Measurements from ENCODE around the gene GDPD1. TPM values are rescaled to one million over a fixed set of nuclear protein-coding genes. Genes with fewer than 3 reads are reported as not detected.
"Not testable (repeated sequence)": the region's sequence is repeated elsewhere in the genome, so short reads cannot be mapped to it uniquely, and the experiment has no call there.

GDPD1 gene
- total RNA-seq, 1 donor from 2014 or later, result 9.1 TPM

DNA sequence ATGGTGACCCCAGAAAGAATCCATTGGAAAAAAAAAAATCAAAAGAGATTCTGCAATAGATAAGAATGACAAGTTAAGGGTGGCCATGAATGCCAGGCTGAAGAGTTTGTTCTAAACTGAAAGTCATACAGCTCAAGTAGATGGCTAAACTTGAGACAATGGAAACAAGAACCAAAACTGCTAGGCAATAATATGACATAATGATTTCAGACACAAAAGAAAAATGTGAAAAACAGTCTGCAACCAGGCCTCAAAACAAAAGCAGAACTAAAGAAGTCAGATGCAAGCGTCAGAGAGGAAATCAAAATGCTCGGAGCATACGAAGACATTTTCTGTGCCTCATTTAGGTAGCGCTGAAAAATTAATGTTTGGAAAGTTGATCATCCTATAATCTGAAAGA lies 56.7 kb downstream of the GDPD1 start:
- DNase-seq (ENCODE audit: low spot score in 2 of 2, unreplicated experiment in 2 of 2), result no peak
- H3K36me3 Mint-ChIP-seq, result peaks cover 16% of the 10 kb centered on the region
- no peaks in the 10 kb centered on the region for H3K27me3 Mint-ChIP-seq (ENCODE audit: low read depth)
- no peaks in the 10 kb centered on the region for H3K4me1 Mint-ChIP-seq
- H3K4me3 Mint-ChIP-seq, result no peak overlapping the region
- TF ChIP-seq CTCF (IDR thresholded peaks at IDR 0.05; ENCODE audit: unreplicated experiment), result no peak
- H3K27ac Mint-ChIP-seq, result no peak overlapping the region
- peaks cover 4% of the 10 kb centered on the region for H3K9me3 Mint-ChIP-seq

GRCh38 chr17:59278406-59278805 lies 58.1 kb downstream of the GDPD1 start:
- Mint-ChIP-seq H3K4me1 (no peaks in the 10 kb centered on the region), H3K9me3 (peaks cover 4% of the 10 kb centered on the region), H3K36me3 (peaks cover 9% of the 10 kb centered on the region), H3K27ac (no peak overlapping the region), H3K27me3 (ENCODE audit: low read depth) (no peaks in the 10 kb centered on the region), H3K4me3 (no peak overlapping the region)
- TF ChIP-seq CTCF (IDR thresholded peaks at IDR 0.05; ENCODE audit: unreplicated experiment), result no peak
- no peak for DNase-seq (ENCODE audit: low spot score in 2 of 2, unreplicated experiment in 2 of 2)

DNA sequence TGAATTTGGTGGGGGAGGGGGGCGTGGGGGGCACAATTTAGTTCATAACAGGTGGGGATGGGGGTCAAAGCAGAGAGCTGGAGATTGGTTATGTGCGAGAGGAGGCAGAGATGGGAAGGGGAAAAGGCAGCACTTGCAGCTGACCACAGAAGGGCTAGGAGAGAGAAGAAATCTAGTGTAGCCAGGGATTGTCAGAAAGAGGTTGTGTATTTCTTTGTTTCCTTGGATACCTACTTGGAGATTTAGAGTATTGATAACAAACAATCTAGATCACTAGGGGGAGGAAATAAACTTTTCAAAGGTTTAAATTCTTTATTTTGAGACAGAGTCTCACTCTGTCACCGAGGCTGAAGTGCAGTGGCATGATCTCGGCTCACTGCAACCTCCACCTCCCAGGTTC lies 64.0 kb downstream of the GDPD1 start:
- peaks cover 5% of the 10 kb centered on the region for H3K36me3 Mint-ChIP-seq
- H3K27ac Mint-ChIP-seq, result no peak overlapping the region
- DNase-seq (ENCODE audit: low spot score in 2 of 2, unreplicated experiment in 2 of 2), result no peak
- no peaks in the 10 kb centered on the region for H3K27me3 Mint-ChIP-seq (ENCODE audit: low read depth)
- peaks cover 4% of the 10 kb centered on the region for H3K9me3 Mint-ChIP-seq
- TF ChIP-seq CTCF (IDR thresholded peaks at IDR 0.05; ENCODE audit: unreplicated experiment), result no peak
- no peak overlapping the region for H3K4me3 Mint-ChIP-seq
- no peaks in the 10 kb centered on the region for H3K4me1 Mint-ChIP-seq

DNA sequence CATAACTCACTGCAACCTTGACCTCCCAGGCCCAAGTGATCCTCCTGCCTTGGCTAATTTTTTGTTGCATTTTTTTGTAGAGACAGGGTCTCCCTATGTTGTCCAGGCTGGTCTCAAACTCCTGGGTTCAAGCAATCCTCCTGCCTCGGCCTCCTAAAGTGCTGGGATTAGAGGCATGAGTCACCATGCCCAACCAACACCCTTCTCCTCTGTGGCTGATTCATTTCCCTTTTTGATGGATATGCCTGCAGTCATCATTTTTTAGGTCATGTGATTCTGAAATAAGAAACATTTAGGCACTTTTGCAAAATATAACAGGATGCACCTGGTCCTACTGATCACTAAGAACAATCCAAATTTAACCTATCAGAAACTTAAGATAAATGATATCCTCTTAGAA lies 67.1 kb downstream of the GDPD1 start:
- no peak for DNase-seq (ENCODE audit: low spot score in 2 of 2, unreplicated experiment in 2 of 2)
- Mint-ChIP-seq H3K4me3 (no peak overlapping the region), H3K36me3 (no peaks in the 10 kb centered on the region), H3K27me3 (ENCODE audit: low read depth) (no peaks in the 10 kb centered on the region), H3K9me3 (no peaks in the 10 kb centered on the region), H3K4me1 (peaks cover 10% of the 10 kb centered on the region), H3K27ac (no peak overlapping the region)
- no peak for TF ChIP-seq CTCF (IDR thresholded peaks at IDR 0.05; ENCODE audit: unreplicated experiment)

- Mint-ChIP-seq H3K27me3 (ENCODE audit: low read depth) (no peaks in the 10 kb centered on the region), H3K36me3 (no peaks in the 10 kb centered on the region), H3K27ac (no peak overlapping the region), H3K9me3 (no peaks in the 10 kb centered on the region), H3K4me3 (no peak overlapping the region), H3K4me1 (peaks cover 10% of the 10 kb centered on the region)
- no peak for TF ChIP-seq CTCF (IDR thresholded peaks at IDR 0.05; ENCODE audit: unreplicated experiment)
- DNase-seq (ENCODE audit: low spot score in 2 of 2, unreplicated experiment in 2 of 2), result no peak
Observed at GRCh38 chr17:59287891-59288290, 67.6 kb downstream of the GDPD1 start.

DNA sequence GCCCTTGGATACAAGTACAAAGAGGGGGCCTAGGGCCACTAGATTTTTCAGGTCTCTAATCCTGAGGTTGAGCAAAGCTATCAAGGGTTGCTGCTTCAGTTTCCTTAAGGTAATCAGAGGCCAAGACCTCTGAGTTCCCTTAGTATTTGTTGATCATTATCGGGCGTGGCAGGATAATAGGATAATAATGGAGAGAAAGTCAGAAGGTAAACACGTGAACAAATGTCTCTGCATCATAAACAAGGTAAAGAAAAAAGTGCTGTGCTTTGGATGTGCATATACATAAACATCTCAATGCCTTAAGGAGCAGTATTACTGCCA lies 69.6 kb downstream of the GDPD1 start:
- H3K4me1 Mint-ChIP-seq, result peaks cover 10% of the 10 kb centered on the region
- no peaks in the 10 kb centered on the region for H3K27me3 Mint-ChIP-seq (ENCODE audit: low read depth)
- H3K4me3 Mint-ChIP-seq, result no peak overlapping the region
- no peaks in the 10 kb centered on the region for H3K36me3 Mint-ChIP-seq
- TF ChIP-seq CTCF (IDR thresholded peaks at IDR 0.05; ENCODE audit: unreplicated experiment), result no peak
- no peak overlapping the region for H3K27ac Mint-ChIP-seq
- H3K9me3 Mint-ChIP-seq, result no peaks in the 10 kb centered on the region
- no peak for DNase-seq (ENCODE audit: low spot score in 2 of 2, unreplicated experiment in 2 of 2)

DNA sequence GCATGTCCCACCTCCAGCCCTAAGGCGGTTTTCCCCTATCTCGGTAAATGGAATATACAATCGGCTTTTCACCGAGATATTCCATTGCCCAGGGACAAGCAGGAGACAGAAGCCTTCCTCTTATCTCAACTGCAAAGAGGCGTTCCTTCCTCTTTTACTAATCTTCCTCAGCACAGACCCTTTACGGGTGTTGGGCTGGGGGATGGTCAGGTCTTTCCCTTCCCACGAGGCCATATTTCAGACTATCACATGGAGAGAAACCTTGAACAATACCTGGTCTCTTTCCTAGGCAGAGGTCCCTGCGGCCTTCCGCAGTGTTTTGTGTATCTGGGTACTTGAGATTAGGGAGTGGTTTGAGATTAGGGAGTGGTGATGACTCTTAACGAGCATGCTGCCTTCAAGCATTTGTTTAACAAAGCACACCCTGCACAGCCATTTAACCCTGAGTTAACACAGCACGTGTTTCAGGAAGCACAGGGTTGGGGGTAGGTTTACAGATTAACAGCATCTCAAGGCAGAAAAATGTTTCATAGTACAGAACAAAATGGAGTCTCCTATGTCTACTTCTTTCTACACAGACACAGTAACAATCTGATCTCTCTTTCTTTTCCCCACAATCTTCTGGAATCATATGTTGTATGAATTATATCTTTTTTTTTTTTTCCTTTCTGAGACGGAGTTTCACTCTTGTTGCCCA lies 70.1 kb downstream of the GDPD1 start:
- H3K27me3 Mint-ChIP-seq (ENCODE audit: low read depth); H3K9me3 Mint-ChIP-seq; DNase-seq (ENCODE audit: low spot score in 2 of 2, unreplicated experiment in 2 of 2); H3K27ac Mint-ChIP-seq; H3K36me3 Mint-ChIP-seq; H3K4me3 Mint-ChIP-seq; H3K4me1 Mint-ChIP-seq: not testable (repeated sequence)

Measured in mesothelial cell of epicardium (in vitro differentiated cells).